ENCODE results near the gene MPDZ. TPM values are rescaled to one million over a fixed set of nuclear protein-coding genes. Genes with fewer than 3 reads are reported as not detected.

MPDZ gene
- total RNA-seq, 1 donor = 66.6 TPM

- H3K27me3 ChIP-seq (ENCODE audit: insufficient read depth, low read length) = no peaks in the 10 kb centered on the region
- peaks cover 2% of the 10 kb centered on the region for H4K20me1 ChIP-seq (ENCODE audit: insufficient read depth, low read length)
- H3K4me3 ChIP-seq (ENCODE audit: insufficient read depth, low read length) = no peak overlapping the region
- H2AFZ ChIP-seq (ENCODE audit: low read length) = no peak overlapping the region
- peaks cover 33% of the 10 kb centered on the region for H3K4me1 ChIP-seq (ENCODE audit: insufficient read depth, low read length)
- H3K4me2 ChIP-seq (ENCODE audit: insufficient read depth, low read length) = no peak overlapping the region
- TF ChIP-seq CTCF (IDR thresholded peaks at IDR 0.05; ENCODE audit: extremely low read depth, low read depth, low read length) = no peak
- peaks cover 68% of the 10 kb centered on the region for H3K79me2 ChIP-seq (ENCODE audit: insufficient read depth, low read length)
- DNase-seq (ENCODE audit: insufficient read length, low spot score, missing footprints) = no peak
- H3K9me3 ChIP-seq (ENCODE audit: low read depth, low read length) = no peaks in the 10 kb centered on the region
- H3K36me3 ChIP-seq (ENCODE audit: insufficient read depth, low read length) = no peaks in the 10 kb centered on the region
- no peak overlapping the region for H3K27ac ChIP-seq (ENCODE audit: low read depth, low read length)
These were observed 9.7 kb downstream of the MPDZ start for GRCh38 chr9:13269589-13270452.

GRCh38 chr9:13268469-13268868 lies 11.0 kb downstream of the MPDZ start:
- peak overlapping the region; percentile 25 for H3K4me2 ChIP-seq (ENCODE audit: insufficient read depth, low read length)
- peaks cover 68% of the 10 kb centered on the region for H3K79me2 ChIP-seq (ENCODE audit: insufficient read depth, low read length)
- peak; percentile 55 for DNase-seq (ENCODE audit: insufficient read length, low spot score, missing footprints)
- H3K27me3 ChIP-seq (ENCODE audit: insufficient read depth, low read length) = no peaks in the 10 kb centered on the region
- no peaks in the 10 kb centered on the region for H3K36me3 ChIP-seq (ENCODE audit: insufficient read depth, low read length)
- H3K9me3 ChIP-seq (ENCODE audit: low read depth, low read length) = no peaks in the 10 kb centered on the region
- peak overlapping the region; percentile 85 for H3K27ac ChIP-seq (ENCODE audit: low read depth, low read length)
- peaks cover 35% of the 10 kb centered on the region for H3K4me1 ChIP-seq (ENCODE audit: insufficient read depth, low read length)
- peaks cover 2% of the 10 kb centered on the region for H4K20me1 ChIP-seq (ENCODE audit: insufficient read depth, low read length)
- no peak for TF ChIP-seq CTCF (IDR thresholded peaks at IDR 0.05; ENCODE audit: extremely low read depth, low read depth, low read length)
- H2AFZ ChIP-seq (ENCODE audit: low read length) = no peak overlapping the region
- H3K4me3 ChIP-seq (ENCODE audit: insufficient read depth, low read length) = no peak overlapping the region

- Histone ChIP-seq H3K27me3 (ENCODE audit: insufficient read depth, low read length) (no peaks in the 10 kb centered on the region), H3K9me3 (ENCODE audit: low read depth, low read length) (no peaks in the 10 kb centered on the region), H3K4me1 (ENCODE audit: insufficient read depth, low read length) (peaks cover 35% of the 10 kb centered on the region), H3K27ac (ENCODE audit: low read depth, low read length) (peak overlapping the region; percentile 85), H2AFZ (ENCODE audit: low read length) (no peak overlapping the region), H3K4me2 (ENCODE audit: insufficient read depth, low read length) (peak overlapping the region; percentile 67), H3K36me3 (ENCODE audit: insufficient read depth, low read length) (no peaks in the 10 kb centered on the region), H3K4me3 (ENCODE audit: insufficient read depth, low read length) (peak overlapping the region; percentile 5), H3K79me2 (ENCODE audit: insufficient read depth, low read length) (peaks cover 65% of the 10 kb centered on the region), H4K20me1 (ENCODE audit: insufficient read depth, low read length) (peaks cover 2% of the 10 kb centered on the region)
- TF ChIP-seq CTCF (IDR thresholded peaks at IDR 0.05; ENCODE audit: extremely low read depth, low read depth, low read length) = no peak
- peak; percentile 45 for DNase-seq (ENCODE audit: insufficient read length, low spot score, missing footprints)
These were observed 11.7 kb downstream of the MPDZ start for GRCh38 chr9:13267743-13268142.

- no peak for TF ChIP-seq CTCF (IDR thresholded peaks at IDR 0.05; ENCODE audit: extremely low read depth, low read depth, low read length)
- H3K79me2 ChIP-seq (ENCODE audit: insufficient read depth, low read length) = peaks cover 57% of the 10 kb centered on the region
- no peak for DNase-seq (ENCODE audit: insufficient read length, low spot score, missing footprints)
- peaks cover 35% of the 10 kb centered on the region for H3K4me1 ChIP-seq (ENCODE audit: insufficient read depth, low read length)
- no peaks in the 10 kb centered on the region for H3K9me3 ChIP-seq (ENCODE audit: low read depth, low read length)
- H2AFZ ChIP-seq (ENCODE audit: low read length) = no peak overlapping the region
- no peaks in the 10 kb centered on the region for H3K36me3 ChIP-seq (ENCODE audit: insufficient read depth, low read length)
- H4K20me1 ChIP-seq (ENCODE audit: insufficient read depth, low read length) = peaks cover 2% of the 10 kb centered on the region
- H3K4me3 ChIP-seq (ENCODE audit: insufficient read depth, low read length) = no peak overlapping the region
- peak overlapping the region; percentile 21 for H3K4me2 ChIP-seq (ENCODE audit: insufficient read depth, low read length)
- H3K27ac ChIP-seq (ENCODE audit: low read depth, low read length) = peak overlapping the region; percentile 16
- no peaks in the 10 kb centered on the region for H3K27me3 ChIP-seq (ENCODE audit: insufficient read depth, low read length)
These were observed 13.3 kb downstream of the MPDZ start for GRCh38 chr9:13266167-13266566.
